Fibroblast of pulmonary artery (primary cell): ENCODE results near the gene AGAP3.

Experiments used
- DNase-seq: peaks from one replicate; pipeline ENCODE4 v3.0.0-alpha.2; 2010; ENCODE audit warnings: low read depth
- H3K4me3 ChIP-seq: replicated peaks from 2 replicates; pipeline ENCODE4 v1.5.1; 2011; ENCODE audit warnings: low read depth, mild to moderate bottlenecking, control low read depth, low read length, moderate library complexity
- CTCF ChIP-seq: IDR thresholded peaks from 2 replicates; pipeline ENCODE4 v1.5.1; 2011; ENCODE audit warnings: mild to moderate bottlenecking, control low read depth, low read length, inconsistent platforms; ENCODE audit errors: missing control alignments

Gene AGAP3

DNA sequence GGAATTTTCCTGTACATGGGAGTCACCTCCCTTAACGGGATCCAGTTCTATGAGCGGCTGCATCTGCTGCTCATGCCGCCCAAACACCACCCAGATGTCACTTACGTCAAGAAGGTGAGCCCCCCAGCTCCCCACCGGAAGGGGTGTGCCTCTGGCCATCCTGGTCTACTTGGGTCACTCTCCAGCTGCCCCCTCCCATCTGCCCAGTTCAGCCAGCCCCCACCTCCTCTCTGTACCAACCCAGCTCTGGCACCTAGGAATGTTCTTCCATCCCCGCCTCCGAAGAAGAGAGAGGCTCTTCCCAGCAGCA, 10.7 kb upstream of the AGAP3 start:
- TF ChIP-seq CTCF = no peak
- H3K4me3 ChIP-seq = no peak overlapping the region
- DNase-seq = no peak

DNA sequence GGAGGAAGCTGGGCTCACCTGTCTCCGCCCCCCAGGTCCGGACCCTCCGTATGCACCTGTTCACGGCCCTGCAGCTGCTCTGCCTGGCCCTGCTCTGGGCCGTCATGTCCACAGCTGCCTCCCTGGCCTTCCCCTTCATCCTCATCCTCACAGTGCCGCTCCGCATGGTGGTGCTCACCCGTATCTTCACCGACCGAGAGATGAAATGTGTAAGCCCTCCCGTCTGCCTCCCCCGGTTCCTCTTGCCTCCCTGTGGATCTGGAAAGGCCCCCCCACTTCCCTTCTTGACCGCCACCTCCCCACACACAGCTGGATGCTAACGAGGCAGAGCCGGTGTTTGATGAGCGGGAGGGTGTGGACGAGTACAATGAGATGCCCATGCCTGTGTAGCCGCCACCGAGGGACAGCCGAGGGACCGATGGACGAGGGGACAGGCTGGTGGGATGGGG, 10.3 kb upstream of the AGAP3 start:
- no peak overlapping the region for H3K4me3 ChIP-seq
- DNase-seq = no peak
- no peak for TF ChIP-seq CTCF

GRCh38 chr7:151076863-151077704, 9.2 kb upstream of the AGAP3 start:
- DNase-seq = no peak
- TF ChIP-seq CTCF = peak; percentile 33
- no peak overlapping the region for H3K4me3 ChIP-seq

GRCh38 chr7:151077705-151078232, 8.5 kb upstream of the AGAP3 start:
- DNase-seq = no peak
- no peak overlapping the region for H3K4me3 ChIP-seq
- no peak for TF ChIP-seq CTCF

GRCh38 chr7:151078233-151079040, 7.8 kb upstream of the AGAP3 start:
- H3K4me3 ChIP-seq = no peak overlapping the region
- no peak for TF ChIP-seq CTCF
- DNase-seq = no peak

- no peak for TF ChIP-seq CTCF
- peak overlapping the region; percentile 81 for H3K4me3 ChIP-seq
- DNase-seq = no peak
Observed at GRCh38 chr7:151079199-151079910, 6.9 kb upstream of the AGAP3 start.
